ENCODE results near the gene ZNF70.

- TF ChIP-seq CTCF (IDR thresholded peaks at IDR 0.05) (no peak), POLR2AphosphoS5 (IDR thresholded peaks at IDR 0.05) (no peak), POLR2A (IDR thresholded peaks at IDR 0.05) (no peak), EP300 (IDR thresholded peaks at IDR 0.05; ENCODE audit: low read depth) (no peak)
Measured at GRCh38 chr22:23774114-23774921, 23.4 kb upstream of the ZNF70 start.
